Esophagus muscularis mucosa (tissue), 4 donors: ENCODE data around the gene DNPH1.

Experiments used
- CTCF ChIP-seq, 3 experiments: fragments of 200-600 bp in 2 of 3; fragments of 450-650 bp in 1 of 3; sonication (generic) in 2 of 3; IDR thresholded peaks; one replicate each; pipeline ENCODE4 v1.5.1; 2017 to 2019; ENCODE audit warnings: antibody characterized with exemption in 3 of 3, mild to moderate bottlenecking in 2 of 3, moderate library complexity in 1 of 3
- EP300 ChIP-seq: sonication (generic); formaldehyde crosslinking; IDR thresholded peaks from one replicate; pipeline ENCODE4 v1.6.1; 2017; ENCODE audit warnings: antibody characterized with exemption
- POLR2A ChIP-seq: fragments of 450-650 bp; IDR thresholded peaks from one replicate; pipeline ENCODE4 v1.6.1; 2017; ENCODE audit warnings: antibody characterized with exemption, moderate library complexity, mild to moderate bottlenecking, low read depth
- POLR2AphosphoS5 ChIP-seq, 2 donors: sonication (generic); formaldehyde crosslinking; IDR thresholded peaks; one replicate each; pipeline ENCODE4 v1.6.1; 2017; ENCODE audit warnings: antibody characterized with exemption in 2 of 2

GRCh38 chr6:43256670-43257366 lies 27.5 kb upstream of the DNPH1 start:
- TF ChIP-seq CTCF (IDR thresholded peaks at IDR 0.05) = no peak
- no peak for TF ChIP-seq EP300
- TF ChIP-seq POLR2A = no peak
- TF ChIP-seq POLR2AphosphoS5 (IDR thresholded peaks at IDR 0.05) = no peak
